Measurements from ENCODE around the gene NUP210.

DNA sequence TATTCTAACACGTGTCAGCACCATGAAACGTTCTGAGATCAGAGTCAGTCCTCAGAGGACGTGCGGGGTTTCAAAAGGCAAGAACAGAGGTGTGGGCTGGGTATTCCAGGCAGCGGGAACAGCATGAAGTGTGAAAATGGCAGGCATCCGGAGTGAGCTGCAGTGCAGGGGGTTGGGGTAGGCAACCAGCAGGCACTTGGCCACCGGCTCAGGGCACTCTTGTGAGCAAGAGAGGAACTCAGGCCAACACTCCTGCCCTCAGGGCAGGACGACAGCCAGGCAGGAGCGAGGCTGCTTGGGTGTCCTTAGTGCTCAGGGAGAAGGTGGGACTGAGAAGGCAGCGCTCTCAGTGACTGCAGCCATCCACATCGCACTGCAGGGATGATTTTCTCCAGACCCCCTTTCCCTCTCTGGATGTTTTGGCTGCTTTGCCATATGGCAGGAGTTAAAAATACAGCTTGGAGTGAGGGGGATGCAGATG, 151.1 kb downstream of the NUP210 start:
- TF ChIP-seq TARDBP (IDR thresholded peaks at IDR 0.05) (no peak), SP1 (IDR thresholded peaks at IDR 0.05) (no peak), L3MBTL2 (conservative IDR thresholded peaks at IDR 0.05) (no peak), HDGF (IDR thresholded peaks at IDR 0.05; ENCODE audit: borderline replicate concordance) (no peak), ZNF384 (IDR thresholded peaks at IDR 0.05) (no peak), FOXM1 (IDR thresholded peaks at IDR 0.05; ENCODE audit: borderline replicate concordance) (no peak), ELF4 (IDR thresholded peaks at IDR 0.05) (no peak), NFRKB (IDR thresholded peaks at IDR 0.05) (no peak)
- TF ChIP-seq, protein P1, sequence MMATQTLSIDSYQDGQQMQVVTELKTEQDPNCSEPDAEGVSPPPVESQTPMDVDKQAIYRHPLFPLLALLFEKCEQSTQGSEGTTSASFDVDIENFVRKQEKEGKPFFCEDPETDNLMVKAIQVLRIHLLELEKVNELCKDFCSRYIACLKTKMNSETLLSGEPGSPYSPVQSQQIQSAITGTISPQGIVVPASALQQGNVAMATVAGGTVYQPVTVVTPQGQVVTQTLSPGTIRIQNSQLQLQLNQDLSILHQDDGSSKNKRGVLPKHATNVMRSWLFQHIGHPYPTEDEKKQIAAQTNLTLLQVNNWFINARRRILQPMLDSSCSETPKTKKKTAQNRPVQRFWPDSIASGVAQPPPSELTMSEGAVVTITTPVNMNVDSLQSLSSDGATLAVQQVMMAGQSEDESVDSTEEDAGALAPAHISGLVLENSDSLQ (IDR thresholded peaks at IDR 0.05): no peak

Data from HEK293T (cell line).